ENCODE data around the gene PCBP3.

- TF ChIP-seq, protein P1, sequence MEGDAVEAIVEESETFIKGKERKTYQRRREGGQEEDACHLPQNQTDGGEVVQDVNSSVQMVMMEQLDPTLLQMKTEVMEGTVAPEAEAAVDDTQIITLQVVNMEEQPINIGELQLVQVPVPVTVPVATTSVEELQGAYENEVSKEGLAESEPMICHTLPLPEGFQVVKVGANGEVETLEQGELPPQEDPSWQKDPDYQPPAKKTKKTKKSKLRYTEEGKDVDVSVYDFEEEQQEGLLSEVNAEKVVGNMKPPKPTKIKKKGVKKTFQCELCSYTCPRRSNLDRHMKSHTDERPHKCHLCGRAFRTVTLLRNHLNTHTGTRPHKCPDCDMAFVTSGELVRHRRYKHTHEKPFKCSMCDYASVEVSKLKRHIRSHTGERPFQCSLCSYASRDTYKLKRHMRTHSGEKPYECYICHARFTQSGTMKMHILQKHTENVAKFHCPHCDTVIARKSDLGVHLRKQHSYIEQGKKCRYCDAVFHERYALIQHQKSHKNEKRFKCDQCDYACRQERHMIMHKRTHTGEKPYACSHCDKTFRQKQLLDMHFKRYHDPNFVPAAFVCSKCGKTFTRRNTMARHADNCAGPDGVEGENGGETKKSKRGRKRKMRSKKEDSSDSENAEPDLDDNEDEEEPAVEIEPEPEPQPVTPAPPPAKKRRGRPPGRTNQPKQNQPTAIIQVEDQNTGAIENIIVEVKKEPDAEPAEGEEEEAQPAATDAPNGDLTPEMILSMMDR (conservative IDR thresholded peaks at IDR 0.05): no peak
- no peak for TF ChIP-seq ZFX (IDR thresholded peaks at IDR 0.05)
These were observed 210.3 kb downstream of the PCBP3 start for GRCh38 chr21:45853703-45854342.

All from C4-2B (cell line).